ENCODE results near the gene NELFCD. TPM values are rescaled to one million over a fixed set of nuclear protein-coding genes. Genes with fewer than 3 reads are reported as not detected.

The NELFCD gene
- total and polyA plus RNA-seq, 2 experiments from 2014 or later, result 36.3 to 57.4 TPM

DNA sequence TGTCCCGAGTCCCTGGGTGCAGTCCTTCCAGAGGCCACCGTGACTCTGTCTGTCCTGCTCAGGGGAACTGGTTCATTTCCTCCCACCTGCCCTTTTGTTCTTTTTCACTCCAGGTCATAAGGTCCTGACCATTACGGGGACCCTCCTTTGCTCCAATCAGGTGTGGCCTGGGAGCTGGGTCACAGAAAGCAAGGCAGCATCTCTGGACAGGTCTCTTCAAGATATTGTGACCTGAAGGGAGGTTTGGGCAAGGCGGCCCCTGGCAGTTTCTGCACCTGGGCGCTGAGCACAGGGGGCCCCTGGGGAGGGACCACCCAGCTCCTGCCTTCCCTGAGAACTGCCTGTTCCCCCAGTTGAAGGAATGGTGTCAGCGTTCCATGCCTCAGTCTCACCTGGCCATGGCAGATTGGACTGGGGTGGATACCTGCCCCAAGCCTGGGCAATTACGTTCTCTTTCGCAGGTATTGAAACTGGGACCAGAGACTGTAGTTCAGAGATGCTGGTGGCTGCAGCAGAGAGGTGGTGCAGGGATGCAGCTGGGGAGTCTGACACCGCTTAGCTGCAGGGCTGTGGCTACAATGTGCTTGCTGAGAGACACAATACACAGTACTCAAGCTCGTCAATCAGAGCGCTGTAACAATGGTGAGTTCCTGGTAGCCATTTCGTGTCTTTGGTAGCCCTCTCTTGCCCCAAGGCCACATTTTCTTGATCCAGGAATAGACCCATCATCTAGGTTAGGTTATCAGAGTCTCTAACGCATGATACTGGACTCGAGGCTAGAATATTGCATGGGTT lies 15.6 kb upstream of the NELFCD start:
- Histone ChIP-seq H4K20me1 (ENCODE audit: insufficient read depth) (no peaks in the 10 kb centered on the region), H3K9me3 (ENCODE audit: low read depth) (no peaks in the 10 kb centered on the region), H3K4me1 (ENCODE audit: insufficient read depth) (no peaks in the 10 kb centered on the region), H3K9ac (no peak overlapping the region), H3K9me2 (ENCODE audit: insufficient read depth) (no peaks in the 10 kb centered on the region), H3K4me2 (ENCODE audit: unreplicated experiment) (no peak overlapping the region), H3K79me2 (ENCODE audit: insufficient read depth) (no peaks in the 10 kb centered on the region), H3K4me3 (no peak overlapping the region), H3F3A (ENCODE audit: insufficient read depth) (no peaks in the 10 kb centered on the region), H3K27me3 (replicated peaks; ENCODE audit: insufficient read depth) (peaks cover 21% of the 10 kb centered on the region), H3K36me3 (ENCODE audit: low read depth) (no peaks in the 10 kb centered on the region), H3K27ac (no peak overlapping the region), H2AFZ (no peak overlapping the region)
- TF ChIP-seq EZH2phosphoT487 (IDR thresholded peaks at IDR 0.05; ENCODE audit: insufficient read depth, low read depth), result no peak
- TF ChIP-seq EZH2 (IDR thresholded peaks at IDR 0.05; ENCODE audit: insufficient read depth, poor library complexity, severe bottlenecking), result no peak
- no peak for DNase-seq
- in situ Hi-C loops (cut with MboI), result no loop called here
- 47 to 52% methylated on average over 14 of the region's 14 CpGs for WGBS, 2 experiments (ENCODE audit: low coverage in 1 of 2, low lambda C conversion rate in 2 of 2, missing lambda C conversion rate in 2 of 2)

DNA sequence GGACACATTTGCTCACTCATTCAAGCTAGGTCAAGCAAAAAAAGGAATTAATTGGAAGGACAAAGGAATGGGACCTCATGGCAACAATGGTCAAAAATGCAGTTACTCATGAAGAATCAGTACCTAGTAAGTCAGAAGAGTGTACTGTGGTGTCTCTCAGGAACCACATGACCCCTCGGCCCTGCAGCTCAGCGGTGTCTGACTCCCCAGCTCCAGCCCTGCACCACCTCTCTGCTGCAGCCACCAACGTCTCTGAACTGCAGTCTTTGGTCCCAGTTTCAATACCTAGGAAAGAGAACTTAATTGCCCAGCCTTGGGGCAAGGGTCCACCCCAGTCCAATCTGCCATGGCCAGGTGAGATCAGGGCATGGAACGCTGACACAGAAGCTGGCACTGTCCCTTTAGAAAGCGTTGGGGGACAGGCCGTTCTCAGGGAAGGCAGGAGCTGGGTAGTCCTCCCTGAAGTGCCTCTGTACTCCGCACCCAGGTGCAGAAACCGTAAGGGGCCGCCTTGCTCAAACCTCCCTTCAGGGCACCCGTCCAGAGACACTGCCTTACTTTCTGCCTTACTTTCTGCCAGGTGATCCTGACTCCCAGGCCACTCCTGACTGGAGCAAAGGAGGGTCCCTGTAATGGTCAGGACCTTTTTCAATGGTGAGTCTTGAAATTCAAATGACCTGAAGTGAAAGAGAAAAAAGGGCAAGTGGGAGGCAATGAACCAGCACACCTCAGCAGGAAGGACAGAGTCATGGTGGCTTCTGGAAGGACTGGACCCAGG lies 13.2 kb upstream of the NELFCD start:
- Histone ChIP-seq H3K36me3 (ENCODE audit: low read depth) (no peaks in the 10 kb centered on the region), H3K27me3 (replicated peaks; ENCODE audit: insufficient read depth) (peaks cover 15% of the 10 kb centered on the region), H3K4me1 (ENCODE audit: insufficient read depth) (no peaks in the 10 kb centered on the region), H3K4me3 (no peak overlapping the region), H4K20me1 (ENCODE audit: insufficient read depth) (no peaks in the 10 kb centered on the region), H2AFZ (no peak overlapping the region), H3K9me2 (ENCODE audit: insufficient read depth) (no peaks in the 10 kb centered on the region), H3K9ac (no peak overlapping the region), H3F3A (ENCODE audit: insufficient read depth) (no peaks in the 10 kb centered on the region), H3K9me3 (ENCODE audit: low read depth) (no peaks in the 10 kb centered on the region), H3K27ac (no peak overlapping the region), H3K4me2 (ENCODE audit: unreplicated experiment) (no peak overlapping the region), H3K79me2 (ENCODE audit: insufficient read depth) (no peaks in the 10 kb centered on the region)
- DNase-seq, result no peak
- TF ChIP-seq EZH2phosphoT487 (IDR thresholded peaks at IDR 0.05; ENCODE audit: insufficient read depth, low read depth), result no peak
- 49 to 52% methylated on average over 10 of the region's 10 CpGs for WGBS, 2 experiments (ENCODE audit: low coverage in 1 of 2, low lambda C conversion rate in 2 of 2, missing lambda C conversion rate in 2 of 2)
- in situ Hi-C loops (cut with MboI), result no loop called here

DNA sequence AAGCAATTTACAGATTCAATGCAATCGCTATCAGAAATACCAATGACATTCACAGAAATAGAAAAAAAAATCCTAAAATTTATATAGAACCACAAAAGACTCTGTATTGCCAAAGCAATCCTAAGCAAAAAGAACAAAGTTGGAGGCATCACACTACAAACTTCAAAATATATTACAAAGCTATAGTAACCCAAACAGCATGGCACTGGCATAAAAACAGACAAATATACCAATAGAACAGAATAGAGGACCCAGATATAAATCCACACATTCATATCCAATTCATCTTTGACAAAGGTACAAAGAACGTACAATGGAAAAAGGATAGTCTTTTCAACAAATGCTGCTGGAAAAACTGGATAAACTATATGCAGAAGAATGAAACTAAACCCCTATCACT lies 11.6 kb upstream of the NELFCD start:
- no peak overlapping the region for H3K4me3 ChIP-seq
- in situ Hi-C loops (cut with MboI), result no loop called here
- H2AFZ ChIP-seq, result no peak overlapping the region
- no peak for TF ChIP-seq EZH2phosphoT487 (IDR thresholded peaks at IDR 0.05; ENCODE audit: insufficient read depth, low read depth)
- TF ChIP-seq EZH2 (IDR thresholded peaks at IDR 0.05; ENCODE audit: insufficient read depth, poor library complexity, severe bottlenecking), result no peak
- no peak for DNase-seq
- H3K79me2 ChIP-seq (ENCODE audit: insufficient read depth), result no peaks in the 10 kb centered on the region
- no peaks in the 10 kb centered on the region for H3K36me3 ChIP-seq (ENCODE audit: low read depth)
- no peak overlapping the region for H3K4me2 ChIP-seq (ENCODE audit: unreplicated experiment)
- H3K27me3 ChIP-seq (replicated peaks; ENCODE audit: insufficient read depth), result peaks cover 13% of the 10 kb centered on the region; the same call in 1 of the 2 replicates
- WGBS, 2 experiments (ENCODE audit: low coverage in 1 of 2, low lambda C conversion rate in 2 of 2, missing lambda C conversion rate in 2 of 2), result 48 to 64% methylated on average over 2 of the region's 2 CpGs
- no peaks in the 10 kb centered on the region for H3K9me3 ChIP-seq (ENCODE audit: low read depth)
- H3K4me1 ChIP-seq (ENCODE audit: insufficient read depth), result no peaks in the 10 kb centered on the region
- no peaks in the 10 kb centered on the region for H3K9me2 ChIP-seq (ENCODE audit: insufficient read depth)
- H3K27ac ChIP-seq, result no peak overlapping the region
- no peak overlapping the region for H3K9ac ChIP-seq
- no peaks in the 10 kb centered on the region for H4K20me1 ChIP-seq (ENCODE audit: insufficient read depth)
- H3F3A ChIP-seq (ENCODE audit: insufficient read depth), result no peaks in the 10 kb centered on the region

DNA sequence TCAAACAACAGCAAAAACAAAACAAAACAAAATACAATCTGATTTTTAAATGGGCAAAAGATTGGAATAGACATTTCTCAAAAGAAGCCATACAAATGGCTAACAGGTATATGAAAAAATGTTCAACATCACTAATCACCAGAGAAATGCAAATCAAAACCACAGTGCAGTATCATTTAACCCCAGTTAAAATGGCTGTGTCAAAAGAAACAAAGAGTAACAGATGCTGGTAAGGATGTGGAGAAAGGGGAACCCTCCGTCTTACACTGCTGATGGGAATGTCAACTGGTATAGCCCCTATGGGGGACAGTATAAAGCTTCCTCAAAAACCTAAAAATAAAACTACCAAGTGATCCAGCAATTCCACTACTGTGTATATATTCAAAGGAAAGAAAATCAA lies 10.9 kb upstream of the NELFCD start:
- H3K36me3 ChIP-seq (ENCODE audit: low read depth), result no peaks in the 10 kb centered on the region
- 0 out of 2 replicates have a peak, but pooled peaks cover 6% of the 10 kb centered on the region for H3K27me3 ChIP-seq (replicated peaks; ENCODE audit: insufficient read depth)
- H3K79me2 ChIP-seq (ENCODE audit: insufficient read depth), result no peaks in the 10 kb centered on the region
- H2AFZ ChIP-seq, result no peak overlapping the region
- H3K27ac ChIP-seq, result no peak overlapping the region
- no peak for DNase-seq
- H3K4me3 ChIP-seq, result no peak overlapping the region
- no peak for TF ChIP-seq EZH2 (IDR thresholded peaks at IDR 0.05; ENCODE audit: insufficient read depth, poor library complexity, severe bottlenecking)
- TF ChIP-seq EZH2phosphoT487 (IDR thresholded peaks at IDR 0.05; ENCODE audit: insufficient read depth, low read depth), result no peak
- H3K9me3 ChIP-seq (ENCODE audit: low read depth), result no peaks in the 10 kb centered on the region
- no peaks in the 10 kb centered on the region for H4K20me1 ChIP-seq (ENCODE audit: insufficient read depth)
- 4 to 5% methylated on average over 1 of the region's 1 CpG for WGBS, 2 experiments (ENCODE audit: low coverage in 1 of 2, low lambda C conversion rate in 2 of 2, missing lambda C conversion rate in 2 of 2)
- H3K4me1 ChIP-seq (ENCODE audit: insufficient read depth), result no peaks in the 10 kb centered on the region
- no peak overlapping the region for H3K9ac ChIP-seq
- no peak overlapping the region for H3K4me2 ChIP-seq (ENCODE audit: unreplicated experiment)
- H3F3A ChIP-seq (ENCODE audit: insufficient read depth), result no peaks in the 10 kb centered on the region
- in situ Hi-C loops (cut with MboI), result no loop called here
- no peaks in the 10 kb centered on the region for H3K9me2 ChIP-seq (ENCODE audit: insufficient read depth)

Measured in GM23248 (cell line).